ENCODE data around the gene SLX4.
"Not testable (repeated sequence)": the region's sequence is repeated elsewhere in the genome, so short reads cannot be mapped to it uniquely, and the experiment has no call there.

SLX4 gene, protein sequence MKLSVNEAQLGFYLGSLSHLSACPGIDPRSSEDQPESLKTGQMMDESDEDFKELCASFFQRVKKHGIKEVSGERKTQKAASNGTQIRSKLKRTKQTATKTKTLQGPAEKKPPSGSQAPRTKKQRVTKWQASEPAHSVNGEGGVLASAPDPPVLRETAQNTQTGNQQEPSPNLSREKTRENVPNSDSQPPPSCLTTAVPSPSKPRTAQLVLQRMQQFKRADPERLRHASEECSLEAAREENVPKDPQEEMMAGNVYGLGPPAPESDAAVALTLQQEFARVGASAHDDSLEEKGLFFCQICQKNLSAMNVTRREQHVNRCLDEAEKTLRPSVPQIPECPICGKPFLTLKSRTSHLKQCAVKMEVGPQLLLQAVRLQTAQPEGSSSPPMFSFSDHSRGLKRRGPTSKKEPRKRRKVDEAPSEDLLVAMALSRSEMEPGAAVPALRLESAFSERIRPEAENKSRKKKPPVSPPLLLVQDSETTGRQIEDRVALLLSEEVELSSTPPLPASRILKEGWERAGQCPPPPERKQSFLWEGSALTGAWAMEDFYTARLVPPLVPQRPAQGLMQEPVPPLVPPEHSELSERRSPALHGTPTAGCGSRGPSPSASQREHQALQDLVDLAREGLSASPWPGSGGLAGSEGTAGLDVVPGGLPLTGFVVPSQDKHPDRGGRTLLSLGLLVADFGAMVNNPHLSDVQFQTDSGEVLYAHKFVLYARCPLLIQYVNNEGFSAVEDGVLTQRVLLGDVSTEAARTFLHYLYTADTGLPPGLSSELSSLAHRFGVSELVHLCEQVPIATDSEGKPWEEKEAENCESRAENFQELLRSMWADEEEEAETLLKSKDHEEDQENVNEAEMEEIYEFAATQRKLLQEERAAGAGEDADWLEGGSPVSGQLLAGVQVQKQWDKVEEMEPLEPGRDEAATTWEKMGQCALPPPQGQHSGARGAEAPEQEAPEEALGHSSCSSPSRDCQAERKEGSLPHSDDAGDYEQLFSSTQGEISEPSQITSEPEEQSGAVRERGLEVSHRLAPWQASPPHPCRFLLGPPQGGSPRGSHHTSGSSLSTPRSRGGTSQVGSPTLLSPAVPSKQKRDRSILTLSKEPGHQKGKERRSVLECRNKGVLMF (N-terminal part only)

GRCh38 chr16:3611146-3611975, at the start of gene SLX4:
Gene SLX4, minus strand, starts transcription at chr16:3611606. Its CDS starts 2,642 bp downstream, at chr16:3608964.
- H3K4me3 ChIP-seq (ENCODE audit: low read depth, low read length) = peak within 1 kb of the TSS; percentile 89
- DNase-seq (ENCODE audit: low read depth) = peak; percentile 51
- TF ChIP-seq, protein P1, sequence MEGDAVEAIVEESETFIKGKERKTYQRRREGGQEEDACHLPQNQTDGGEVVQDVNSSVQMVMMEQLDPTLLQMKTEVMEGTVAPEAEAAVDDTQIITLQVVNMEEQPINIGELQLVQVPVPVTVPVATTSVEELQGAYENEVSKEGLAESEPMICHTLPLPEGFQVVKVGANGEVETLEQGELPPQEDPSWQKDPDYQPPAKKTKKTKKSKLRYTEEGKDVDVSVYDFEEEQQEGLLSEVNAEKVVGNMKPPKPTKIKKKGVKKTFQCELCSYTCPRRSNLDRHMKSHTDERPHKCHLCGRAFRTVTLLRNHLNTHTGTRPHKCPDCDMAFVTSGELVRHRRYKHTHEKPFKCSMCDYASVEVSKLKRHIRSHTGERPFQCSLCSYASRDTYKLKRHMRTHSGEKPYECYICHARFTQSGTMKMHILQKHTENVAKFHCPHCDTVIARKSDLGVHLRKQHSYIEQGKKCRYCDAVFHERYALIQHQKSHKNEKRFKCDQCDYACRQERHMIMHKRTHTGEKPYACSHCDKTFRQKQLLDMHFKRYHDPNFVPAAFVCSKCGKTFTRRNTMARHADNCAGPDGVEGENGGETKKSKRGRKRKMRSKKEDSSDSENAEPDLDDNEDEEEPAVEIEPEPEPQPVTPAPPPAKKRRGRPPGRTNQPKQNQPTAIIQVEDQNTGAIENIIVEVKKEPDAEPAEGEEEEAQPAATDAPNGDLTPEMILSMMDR (IDR thresholded peaks at IDR 0.05; ENCODE audit: low read depth, low read length, missing control alignments) = no peak

DNA sequence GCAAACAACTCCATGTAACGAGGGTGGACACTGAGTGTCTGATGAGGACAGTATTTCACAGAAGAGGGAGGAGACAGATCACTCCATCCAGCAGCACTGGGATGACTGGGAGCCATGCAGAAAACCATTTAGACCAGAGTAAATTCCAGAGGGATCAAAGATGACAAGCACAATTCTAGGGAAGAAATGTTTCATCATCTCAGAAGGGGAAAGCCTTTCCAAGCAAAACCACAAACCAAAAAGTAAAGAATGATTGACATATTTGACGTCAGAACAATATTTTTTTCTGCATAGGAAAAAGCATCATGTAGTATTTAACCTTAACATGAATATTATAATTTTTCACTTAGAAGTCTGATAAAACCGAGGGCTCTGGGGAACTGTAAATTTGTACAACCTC, 47.8 kb upstream of the SLX4 start:
- TF ChIP-seq, protein P1 (IDR thresholded peaks at IDR 0.05; ENCODE audit: low read depth, low read length, missing control alignments) = no peak
- no peak overlapping the region for H3K4me3 ChIP-seq (ENCODE audit: low read depth, low read length)
- no peak for DNase-seq (ENCODE audit: low read depth)

DNA sequence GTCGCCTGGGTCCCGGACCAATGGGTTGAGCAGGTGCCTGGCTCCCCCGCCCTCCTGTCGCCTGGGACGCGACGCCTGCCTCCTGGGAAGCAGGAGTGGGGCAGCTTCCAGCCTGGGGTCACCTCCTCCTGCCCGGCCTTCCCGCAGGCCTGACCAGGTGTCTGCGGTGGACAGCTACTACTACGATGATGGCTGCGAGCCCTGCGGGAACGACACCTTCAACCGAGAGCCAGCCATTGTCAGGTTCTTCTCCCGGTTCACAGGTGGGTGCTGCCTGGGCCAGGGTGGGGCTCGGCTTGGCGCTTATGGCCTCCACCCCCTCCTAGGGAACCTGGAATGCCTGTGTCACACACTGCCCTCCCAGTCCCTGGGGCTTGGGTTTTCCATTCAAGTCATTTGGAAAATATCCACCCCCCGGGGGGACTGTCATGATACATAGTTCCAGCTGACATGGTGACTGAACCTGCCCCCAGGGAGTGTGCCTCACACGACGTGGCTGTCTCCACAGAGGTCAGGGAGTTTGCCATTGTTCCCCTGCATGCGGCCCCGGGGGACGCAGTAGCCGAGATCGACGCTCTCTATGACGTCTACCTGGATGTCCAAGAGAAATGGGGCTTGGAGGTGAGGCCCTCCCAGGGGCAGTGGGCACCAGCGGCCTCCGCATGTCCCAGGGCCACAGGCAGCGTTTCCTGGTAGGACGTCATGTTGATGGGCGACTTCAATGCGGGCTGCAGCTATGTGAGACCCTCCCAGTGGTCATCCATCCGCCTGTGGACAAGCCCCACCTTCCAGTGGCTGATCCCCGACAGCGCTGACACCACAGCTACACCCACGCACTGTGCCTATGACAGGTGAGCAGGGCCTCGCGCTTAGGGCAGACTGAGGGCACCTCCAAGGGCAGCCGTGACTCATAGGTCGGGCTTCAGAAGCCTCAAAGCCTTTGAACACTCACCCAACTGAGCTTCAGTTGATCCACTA, 45.4 kb upstream of the SLX4 start:
- TF ChIP-seq, protein P1 (IDR thresholded peaks at IDR 0.05; ENCODE audit: low read depth, low read length, missing control alignments) = no peak
- no peak for DNase-seq (ENCODE audit: low read depth)

GRCh38 chr16:3656160-3656490, 44.7 kb upstream of the SLX4 start:
- DNase-seq (ENCODE audit: low read depth); H3K4me3 ChIP-seq (ENCODE audit: low read depth, low read length): not testable (repeated sequence)

More for the DNA sequence above, 45.4 kb upstream of the SLX4 start:
- no peak overlapping the region for H3K4me3 ChIP-seq (ENCODE audit: low read depth, low read length)

GRCh38 chr16:3655396-3656159, 44.2 kb upstream of the SLX4 start:
- no peak overlapping the region for H3K4me3 ChIP-seq (ENCODE audit: low read depth, low read length)
- DNase-seq (ENCODE audit: low read depth) = no peak
- TF ChIP-seq, protein P1 (IDR thresholded peaks at IDR 0.05; ENCODE audit: low read depth, low read length, missing control alignments) = no peak

GRCh38 chr16:3655030-3655395, 43.6 kb upstream of the SLX4 start:
- no peak overlapping the region for H3K4me3 ChIP-seq (ENCODE audit: low read depth, low read length)
- DNase-seq (ENCODE audit: low read depth) = no peak
- TF ChIP-seq, protein P1 (IDR thresholded peaks at IDR 0.05; ENCODE audit: low read depth, low read length, missing control alignments) = no peak

Data from GM12864 (cell line).